Right lobe of liver (tissue), 6 donors: Measurements from ENCODE around the gene SLC6A11. TPM values are rescaled to one million over a fixed set of nuclear protein-coding genes. Genes with fewer than 3 reads are reported as not detected.

ENCODE experiments used
- ATAC-seq, 4 donors: fragments of 200-7000 bp; cut with Tn5 transposase; one replicate each; pipeline ENCODE4 v1.9.1; 2020; ENCODE audit warnings: mild to moderate bottlenecking in 4 of 4, moderate library complexity in 4 of 4
- DNase-seq, 3 donors: peaks; one replicate each; pipeline ENCODE4 v3.0.0-alpha.2; 2020
- H3K27ac ChIP-seq, 3 donors: fragments of 200-600 bp; one replicate each; pipeline ENCODE4 v1.8.0; 2022
- H3K27me3 ChIP-seq, 2 donors: fragments of 200-600 bp; one replicate each; pipeline ENCODE4 v1.8.0; 2022
- H3K36me3 ChIP-seq, 4 donors: fragments of 200-600 bp; sonication (generic) in 1 of 4; one replicate each; pipeline versions ENCODE4 v1.5.1 to v1.8.0; 2017 to 2022; ENCODE audit warnings: control low read depth in 1 of 4
- H3K4me1 ChIP-seq, 4 donors: fragments of 200-600 bp; sonication (generic) in 1 of 4; one replicate each; pipeline versions ENCODE4 v1.5.1 to v1.8.0; 2017 to 2022; ENCODE audit warnings: control low read depth in 1 of 4
- H3K4me3 ChIP-seq, 3 donors: fragments of 200-600 bp; one replicate each; pipeline ENCODE4 v1.8.0; 2022
- H3K9me3 ChIP-seq, 4 donors: fragments of 200-600 bp; sonication (generic) in 1 of 4; one replicate each; pipeline versions ENCODE4 v1.5.1 to v1.8.0; 2017 to 2022; ENCODE audit warnings: control low read depth in 1 of 4
- CTCF ChIP-seq, 4 donors: fragments of 200-600 bp in 3 of 4; fragments of 450-650 bp in 1 of 4; IDR thresholded peaks; one replicate each; pipeline versions ENCODE4 v1.5.1 to v1.8.0; 2016 to 2022; ENCODE audit warnings: antibody characterized with exemption in 4 of 4, mild to moderate bottlenecking in 2 of 4
- POLR2A ChIP-seq: fragments of 450-650 bp; IDR thresholded peaks from one replicate; pipeline ENCODE4 v1.6.1; 2017; ENCODE audit warnings: antibody characterized with exemption, mild to moderate bottlenecking
- WGBS: methylation state at CpG from one replicate; pipeline ENCODE4 v1.1.6; 2018; ENCODE audit warnings: low coverage, low lambda C conversion rate; ENCODE audit not compliant: insufficient coverage; ENCODE audit errors: missing lambda C conversion rate; 5-methylcytosine and 5-hydroxymethylcytosine counted together
- intact Hi-C, 2 donors: fragments of 100-400 bp; cut with DNase I; formaldehyde crosslinking; loops; one replicate each; pipeline versions ENCODE4 v1.11.2 to v1.14.1; 2022
- total RNA-seq, 6 experiments: library from RNA; depleted of rRNA in 2 of 6; stranded (reverse); fragments of >200 nt in 2 of 6; fragmentation: NEBNext Ultra II Directional in 3 of 6; extraction: Animal tissue kit (Norgen Biotek cat#: 25700) in 3 of 6; gene quantifications; one replicate each; pipeline versions ENCODE4 v1.1.0 to v1.2.4, GENCODE V29; 2016 to 2023
- donor health status: DM: no; HTN: yes; CAD: no.
- donor health status: DM: no; HTN: no; CAD: no.
- donor health status: DM: no; HTN: no; CAD: no.
- donor health status: DM: no; HTN: yes; CAD: no.
- donor health status: DM: no; HTN: yes; CAD: no.

Gene SLC6A11
- total RNA-seq, 6 experiments from 2014 or later: 0.06 to 0.42 (median 0.12) TPM; not detected in 1

- Histone ChIP-seq H3K27me3 (no peaks in the 10 kb centered on the region), H3K36me3 (no peaks in the 10 kb centered on the region), H3K27ac (no peak overlapping the region), H3K4me1 (peaks cover 0 to 28% (median 10%) of the 10 kb centered on the region in 4 donors), H3K9me3 (no peaks in the 10 kb centered on the region), H3K4me3 (no peak overlapping the region)
- ATAC-seq: peak in 1 of 4 donors; percentile 23
- intact Hi-C loops: no loop called here
- WGBS: 22% methylated on average over 4 of the region's 5 CpGs
- TF ChIP-seq CTCF (IDR thresholded peaks at IDR 0.05) (no peak), POLR2A (no peak)
- DNase-seq: no peak
These were observed 165.9 kb downstream of the SLC6A11 start for GRCh38 chr3:10981961-10982360.

- no peaks in the 10 kb centered on the region for H3K27me3 ChIP-seq
- H3K9me3 ChIP-seq: no peaks in the 10 kb centered on the region
- TF ChIP-seq POLR2A: no peak
- TF ChIP-seq CTCF (IDR thresholded peaks at IDR 0.05): no peak
- intact Hi-C loops: no loop called here
- peak overlapping the region in 2 of 3 donors; percentile 7 to 22 for H3K4me3 ChIP-seq
- H3K4me1 ChIP-seq: peaks cover 0 to 36% (median 14%) of the 10 kb centered on the region in 4 donors
- DNase-seq (no peak), ATAC-seq (peak in 3 of 4 donors; percentile 6 to 55 (median 36))
- H3K36me3 ChIP-seq: no peaks in the 10 kb centered on the region
- H3K27ac ChIP-seq: peak overlapping the region in 2 of 3 donors; percentile 5 to 36
- 2% methylated on average over 4 of the region's 4 CpGs for WGBS
These were observed 166.8 kb downstream of the SLC6A11 start for GRCh38 chr3:10982782-10983181.

GRCh38 chr3:10983219-10983916 lies 167.3 kb downstream of the SLC6A11 start:
- WGBS: 5% methylated on average over 6 of the region's 7 CpGs
- Histone ChIP-seq H3K9me3 (no peaks in the 10 kb centered on the region), H3K4me1 (peaks cover 0 to 41% (median 17%) of the 10 kb centered on the region in 4 donors), H3K27me3 (no peaks in the 10 kb centered on the region), H3K27ac (peak overlapping the region in 2 of 3 donors; percentile 5 to 36), H3K36me3 (no peaks in the 10 kb centered on the region), H3K4me3 (peak overlapping the region in 2 of 3 donors; percentile 7 to 22)
- intact Hi-C loops: no loop called here
- no peak for TF ChIP-seq POLR2A
- TF ChIP-seq CTCF (IDR thresholded peaks at IDR 0.05): peak; percentile 75 to 82 (median 78)
- DNase-seq: peak in 1 of 3 donors; percentile 56
- peak; percentile 68 to 76 (median 70) for ATAC-seq

GRCh38 chr3:10984371-10984896 lies 168.4 kb downstream of the SLC6A11 start:
- Histone ChIP-seq H3K9me3 (no peaks in the 10 kb centered on the region), H3K27me3 (no peaks in the 10 kb centered on the region), H3K4me1 (peaks cover 0 to 50% (median 23%) of the 10 kb centered on the region in 4 donors), H3K27ac (no peak overlapping the region), H3K4me3 (no peak overlapping the region), H3K36me3 (no peaks in the 10 kb centered on the region)
- WGBS: 9% methylated on average over 1 of the region's 1 CpG
- ATAC-seq (no peak), DNase-seq (no peak)
- intact Hi-C loops: no loop called here
- TF ChIP-seq POLR2A (no peak), CTCF (IDR thresholded peaks at IDR 0.05) (no peak)
